ENCODE measurements around the gene SDR39U1. TPM values are rescaled to one million over a fixed set of nuclear protein-coding genes. Genes with fewer than 3 reads are reported as not detected.
"Not testable (repeated sequence)": the region's sequence is repeated elsewhere in the genome, so short reads cannot be mapped to it uniquely, and the experiment has no call there.

SDR39U1 gene
- polyA plus RNA-seq, 1 donor, result 44.4 TPM

DNA sequence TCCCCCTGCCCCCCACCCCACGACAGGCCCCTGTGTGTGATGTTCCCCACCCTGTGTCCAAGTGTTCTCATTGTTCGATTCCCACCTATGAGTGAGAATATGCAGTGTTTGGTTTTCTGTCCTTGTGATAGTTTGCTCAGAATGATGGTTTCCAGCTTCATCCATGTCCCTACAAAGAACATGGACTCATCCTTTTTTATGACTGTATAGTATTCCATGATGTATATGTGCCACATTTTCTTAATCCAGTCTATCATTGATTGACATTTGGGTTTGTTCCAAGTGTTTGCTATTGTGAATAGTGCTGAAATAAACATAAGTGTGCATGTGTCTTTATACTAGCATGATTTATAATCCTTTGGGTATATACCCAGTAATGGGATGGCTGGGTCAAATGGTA lies 27.9 kb upstream of the SDR39U1 start:
- not testable (repeated sequence) for H3K4me3 ChIP-seq (ENCODE audit: low read length); H3K4me1 ChIP-seq (ENCODE audit: control insufficient read depth, insufficient read depth, low read length); H3K27me3 ChIP-seq (ENCODE audit: control insufficient read depth, insufficient read depth, low read length); H3K9me3 ChIP-seq (ENCODE audit: control insufficient read depth, low read depth, low read length); DNase-seq; H3K36me3 ChIP-seq (ENCODE audit: control insufficient read depth, insufficient read depth, low read length); H3K27ac ChIP-seq (ENCODE audit: low read length)
- WGBS (ENCODE audit: insufficient coverage, low lambda C conversion rate), result no CpG with 5 or more reads among the region's 2 CpGs

DNA sequence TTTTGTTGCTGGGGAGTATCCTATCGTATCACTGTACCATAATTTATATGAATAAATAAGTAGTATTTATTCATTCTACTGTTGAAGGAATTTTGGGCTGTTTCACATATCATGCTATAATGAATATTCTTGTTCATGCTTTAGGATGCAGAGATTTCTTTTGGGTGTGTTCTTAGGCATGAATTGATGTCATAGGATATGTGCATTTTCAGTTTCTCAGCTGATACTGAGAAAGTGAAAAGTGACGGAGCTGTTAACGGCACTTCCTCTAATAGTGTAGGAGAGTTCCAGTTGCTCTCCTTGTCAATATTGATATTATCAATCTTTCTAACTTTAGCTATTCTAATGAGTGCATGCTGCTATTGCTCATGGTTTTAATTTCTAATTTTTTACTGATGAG lies 23.2 kb upstream of the SDR39U1 start:
- no CpG with 5 or more reads among the region's 3 CpGs for whole genome bisulfite sequencing (ENCODE audit: insufficient coverage, low lambda C conversion rate)
- no peak for DNase-seq
- H3K9me3 ChIP-seq (ENCODE audit: control insufficient read depth, low read depth, low read length), result no peaks in the 10 kb centered on the region

DNA sequence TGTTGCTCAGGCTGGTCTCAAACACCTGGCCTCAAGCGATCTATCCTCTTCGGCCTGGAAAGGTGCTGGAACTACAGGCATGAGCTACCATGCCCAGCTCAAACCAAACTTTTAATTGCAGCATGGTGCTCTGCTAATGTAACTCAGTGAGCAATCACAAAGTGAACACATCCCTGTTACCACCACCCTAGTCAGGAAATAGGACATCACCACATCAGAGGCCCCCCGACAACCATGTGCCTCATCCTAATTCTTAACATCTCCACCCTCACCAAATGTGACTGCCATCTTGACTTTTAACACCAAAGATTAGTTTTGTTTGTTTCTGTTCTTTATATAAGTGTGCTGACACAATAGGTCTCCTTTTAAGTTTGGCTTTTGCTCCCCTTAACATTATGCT lies 22.8 kb upstream of the SDR39U1 start:
- WGBS (ENCODE audit: insufficient coverage, low lambda C conversion rate), result 80% methylated on average over 1 of the region's 3 CpGs
- no peaks in the 10 kb centered on the region for H3K36me3 ChIP-seq (ENCODE audit: control insufficient read depth, insufficient read depth, low read length)
- DNase-seq, result no peak
- no peaks in the 10 kb centered on the region for H3K27me3 ChIP-seq (ENCODE audit: control insufficient read depth, insufficient read depth, low read length)
- H3K4me1 ChIP-seq (ENCODE audit: control insufficient read depth, insufficient read depth, low read length), result no peaks in the 10 kb centered on the region
- no peak overlapping the region for H3K4me3 ChIP-seq (ENCODE audit: low read length)
- H3K27ac ChIP-seq (ENCODE audit: low read length), result no peak overlapping the region
- H3K9me3 ChIP-seq (ENCODE audit: control insufficient read depth, low read depth, low read length), result no peaks in the 10 kb centered on the region

More for the DNA sequence above, 23.2 kb upstream of the SDR39U1 start:
- Histone ChIP-seq H3K4me3 (ENCODE audit: low read length) (no peak overlapping the region), H3K4me1 (ENCODE audit: control insufficient read depth, insufficient read depth, low read length) (no peaks in the 10 kb centered on the region), H3K27ac (ENCODE audit: low read length) (no peak overlapping the region), H3K36me3 (ENCODE audit: control insufficient read depth, insufficient read depth, low read length) (no peaks in the 10 kb centered on the region), H3K27me3 (ENCODE audit: control insufficient read depth, insufficient read depth, low read length) (no peaks in the 10 kb centered on the region)

DNA sequence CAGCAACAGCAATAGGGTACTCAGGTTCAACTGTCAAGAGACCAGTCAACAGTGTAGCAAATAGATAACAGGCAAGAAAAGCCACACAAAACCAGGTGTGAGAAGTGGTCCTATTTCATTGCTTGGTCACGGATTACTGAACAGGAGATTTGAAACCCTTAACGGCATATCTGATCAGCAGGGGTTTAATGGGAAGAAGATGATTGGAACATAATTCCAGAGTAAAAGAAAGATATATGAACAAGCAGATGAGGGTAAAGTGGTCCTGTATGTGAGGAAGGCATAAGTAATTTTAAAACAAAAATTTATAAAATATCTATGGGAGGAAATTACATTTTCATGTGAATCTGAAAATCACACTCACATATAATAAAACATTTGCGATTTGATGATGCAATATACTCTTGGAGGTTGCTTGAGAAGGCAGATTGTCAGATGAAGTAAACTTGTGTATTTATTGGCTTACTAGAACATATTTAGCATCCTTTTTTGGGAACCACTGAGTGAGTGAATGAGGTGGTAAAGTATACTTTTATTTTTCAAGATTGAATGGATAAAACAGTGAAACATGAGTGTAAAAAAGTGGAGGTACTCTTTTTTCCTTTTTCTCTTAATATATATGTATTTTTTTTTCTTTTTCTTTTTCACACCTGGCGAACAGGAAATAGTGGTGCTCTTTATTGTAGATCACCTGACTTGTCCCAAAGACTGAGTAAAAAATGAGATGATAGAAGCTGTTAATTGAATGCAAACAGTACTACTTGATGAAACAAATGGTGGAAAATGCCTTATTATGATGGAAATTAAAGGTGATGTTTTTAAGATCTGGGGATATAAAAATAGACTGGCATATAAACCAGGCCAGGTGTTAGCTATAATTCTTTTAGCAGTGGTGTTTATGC lies 21.6 kb upstream of the SDR39U1 start:
- H3K36me3 ChIP-seq (ENCODE audit: control insufficient read depth, insufficient read depth, low read length), result no peaks in the 10 kb centered on the region
- WGBS (ENCODE audit: insufficient coverage, low lambda C conversion rate), result 100% methylated on average over 3 of the region's 4 CpGs
- no peaks in the 10 kb centered on the region for H3K4me1 ChIP-seq (ENCODE audit: control insufficient read depth, insufficient read depth, low read length)
- H3K4me3 ChIP-seq (ENCODE audit: low read length), result no peak overlapping the region
- no peak for DNase-seq
- H3K27ac ChIP-seq (ENCODE audit: low read length), result no peak overlapping the region
- H3K9me3 ChIP-seq (ENCODE audit: control insufficient read depth, low read depth, low read length), result no peaks in the 10 kb centered on the region
- no peaks in the 10 kb centered on the region for H3K27me3 ChIP-seq (ENCODE audit: control insufficient read depth, insufficient read depth, low read length)

DNA sequence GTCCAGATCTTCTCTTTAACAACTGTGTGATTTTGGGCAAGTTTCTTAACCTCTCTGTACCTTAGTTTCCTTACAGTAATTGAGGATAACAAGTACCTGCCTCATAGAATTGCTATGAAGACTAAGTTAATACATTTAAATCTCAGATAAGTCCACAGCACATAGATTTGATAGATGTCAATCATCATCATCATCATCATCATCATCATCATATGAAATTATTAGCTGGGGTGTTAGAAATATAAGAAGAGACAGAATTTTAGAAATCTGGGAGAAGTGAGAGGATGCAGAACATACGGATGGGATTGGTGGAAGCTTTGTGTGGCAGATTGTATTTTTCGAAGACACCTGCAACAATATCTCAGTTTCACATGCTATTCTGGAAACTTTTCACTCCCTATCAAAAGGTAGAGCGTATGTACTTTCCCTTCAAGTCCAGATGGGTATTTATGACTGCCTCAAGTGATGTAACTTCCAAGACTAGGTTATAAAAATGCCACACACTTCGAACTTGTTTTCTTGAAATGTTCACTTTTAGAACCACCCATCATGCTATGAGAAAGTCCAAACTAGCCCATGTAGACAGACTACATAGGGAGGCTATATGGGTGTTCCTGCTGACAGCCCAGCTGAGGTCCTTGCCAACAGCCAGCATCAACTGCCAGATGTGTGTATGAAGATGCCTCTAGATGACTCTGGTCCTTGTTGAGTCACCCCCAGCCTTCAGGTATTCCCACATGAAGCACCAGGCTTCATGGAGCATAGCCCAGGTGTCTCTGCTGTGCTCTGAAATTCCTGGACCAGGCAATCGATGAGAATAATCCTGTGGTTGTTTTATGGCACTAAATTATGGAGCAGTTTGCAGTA lies 20.7 kb upstream of the SDR39U1 start:
- no peaks in the 10 kb centered on the region for H3K9me3 ChIP-seq (ENCODE audit: control insufficient read depth, low read depth, low read length)
- WGBS (ENCODE audit: insufficient coverage, low lambda C conversion rate), result 60% methylated on average over 1 of the region's 5 CpGs
- DNase-seq, result no peak

DNA sequence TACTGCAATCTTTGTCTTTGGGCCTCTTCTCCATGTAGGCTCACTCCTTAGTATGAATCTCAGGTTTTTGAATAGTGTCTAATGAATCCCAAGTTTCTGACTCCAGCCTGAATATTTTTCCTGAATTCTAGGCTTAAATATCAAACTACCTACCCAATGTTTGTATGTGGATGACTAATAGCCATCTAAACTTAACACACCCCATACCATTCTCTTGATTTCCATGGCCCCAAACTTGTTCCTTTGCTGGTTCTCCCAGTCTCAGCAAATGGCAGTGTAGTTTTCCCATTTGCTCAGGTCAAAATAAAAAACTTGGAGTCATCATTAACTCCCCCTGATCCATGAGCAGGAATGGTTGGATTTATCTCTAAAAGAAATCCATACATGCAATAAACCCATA lies 18.8 kb upstream of the SDR39U1 start:
- no peaks in the 10 kb centered on the region for H3K27me3 ChIP-seq (ENCODE audit: control insufficient read depth, insufficient read depth, low read length)
- no peak for DNase-seq
- H3K36me3 ChIP-seq (ENCODE audit: control insufficient read depth, insufficient read depth, low read length), result no peaks in the 10 kb centered on the region
- no peaks in the 10 kb centered on the region for H3K9me3 ChIP-seq (ENCODE audit: control insufficient read depth, low read depth, low read length)
- no peaks in the 10 kb centered on the region for H3K4me1 ChIP-seq (ENCODE audit: control insufficient read depth, insufficient read depth, low read length)
- H3K4me3 ChIP-seq (ENCODE audit: low read length), result no peak overlapping the region
- H3K27ac ChIP-seq (ENCODE audit: low read length), result no peak overlapping the region

More for the DNA sequence above, 20.7 kb upstream of the SDR39U1 start:
- H3K36me3 ChIP-seq (ENCODE audit: control insufficient read depth, insufficient read depth, low read length), result no peaks in the 10 kb centered on the region
- no peak overlapping the region for H3K4me3 ChIP-seq (ENCODE audit: low read length)
- H3K27ac ChIP-seq (ENCODE audit: low read length), result no peak overlapping the region
- no peaks in the 10 kb centered on the region for H3K27me3 ChIP-seq (ENCODE audit: control insufficient read depth, insufficient read depth, low read length)
- no peaks in the 10 kb centered on the region for H3K4me1 ChIP-seq (ENCODE audit: control insufficient read depth, insufficient read depth, low read length)

DNA sequence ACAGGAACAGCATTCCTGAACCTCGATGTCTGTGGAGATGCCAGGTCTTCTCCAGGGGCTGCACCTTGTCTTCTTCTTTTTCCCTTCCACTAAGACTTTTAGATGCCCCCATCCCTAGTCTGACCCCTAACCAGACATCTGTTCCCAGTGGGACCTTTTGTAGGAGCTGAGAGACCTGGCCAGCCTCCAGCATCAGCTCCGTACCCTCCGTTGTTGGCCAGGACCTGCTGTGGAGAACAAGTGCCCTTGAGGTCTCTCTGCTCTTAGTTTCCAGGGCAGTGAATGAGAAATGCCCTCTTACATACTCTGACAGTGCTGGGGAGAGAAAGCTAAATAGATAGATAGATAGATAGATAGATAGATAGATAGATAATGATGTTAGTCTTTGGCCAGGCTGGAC lies 16.8 kb upstream of the SDR39U1 start:
- Histone ChIP-seq H3K9me3 (ENCODE audit: control insufficient read depth, low read depth, low read length) (peaks cover 3% of the 10 kb centered on the region), H3K27ac (ENCODE audit: low read length) (no peak overlapping the region), H3K4me3 (ENCODE audit: low read length) (no peak overlapping the region), H3K36me3 (ENCODE audit: control insufficient read depth, insufficient read depth, low read length) (no peaks in the 10 kb centered on the region), H3K27me3 (ENCODE audit: control insufficient read depth, insufficient read depth, low read length) (no peaks in the 10 kb centered on the region), H3K4me1 (ENCODE audit: control insufficient read depth, insufficient read depth, low read length) (no peaks in the 10 kb centered on the region)
- no peak for DNase-seq
- no CpG with 5 or more reads among the region's 3 CpGs for WGBS (ENCODE audit: insufficient coverage, low lambda C conversion rate)

DNA sequence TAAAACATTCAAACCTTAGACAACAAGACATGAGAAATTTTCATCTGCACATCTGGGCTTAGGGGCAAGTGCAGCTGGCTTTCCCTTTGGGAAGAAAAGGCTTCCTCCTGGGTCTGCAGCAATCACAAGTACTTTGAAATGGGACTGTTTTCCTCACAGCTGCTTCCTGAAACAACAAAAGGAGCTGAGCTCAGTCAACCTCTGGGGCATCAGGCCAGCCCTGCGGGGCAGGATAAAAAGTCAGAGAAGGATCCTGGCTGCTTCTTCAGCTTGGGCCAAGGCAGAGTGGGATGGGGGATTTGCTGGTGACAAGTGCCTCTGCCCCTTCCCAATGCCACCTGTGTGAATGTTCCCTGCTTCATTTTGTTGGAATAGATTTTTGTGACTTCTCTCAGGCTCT lies 16.2 kb upstream of the SDR39U1 start:
- no CpG with 5 or more reads among the region's 1 CpG for WGBS (ENCODE audit: insufficient coverage, low lambda C conversion rate)

DNA sequence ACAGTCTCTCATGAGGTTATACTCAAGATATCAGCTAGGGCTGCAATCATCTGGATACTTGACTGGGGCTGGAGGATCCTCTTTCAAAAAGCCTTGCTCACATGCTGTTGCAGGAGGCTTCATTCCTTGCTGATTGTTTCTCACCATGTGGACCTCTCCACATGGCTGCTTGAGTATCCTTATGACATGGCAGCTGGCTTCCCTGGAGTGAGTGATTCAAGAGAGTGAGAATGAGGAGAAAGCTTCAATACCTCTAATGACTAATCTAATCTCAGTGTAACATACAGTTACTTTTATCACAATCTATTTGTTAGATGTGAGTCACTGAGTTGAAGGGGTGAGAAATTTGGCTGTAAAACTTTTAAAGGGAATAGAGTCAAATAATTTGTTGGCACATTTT lies 14.4 kb upstream of the SDR39U1 start:
- H3K9me3 ChIP-seq (ENCODE audit: control insufficient read depth, low read depth, low read length), result peaks cover 3% of the 10 kb centered on the region
- no peak for DNase-seq
- no peak overlapping the region for H3K27ac ChIP-seq (ENCODE audit: low read length)
- H3K27me3 ChIP-seq (ENCODE audit: control insufficient read depth, insufficient read depth, low read length), result no peaks in the 10 kb centered on the region
- H3K4me1 ChIP-seq (ENCODE audit: control insufficient read depth, insufficient read depth, low read length), result no peaks in the 10 kb centered on the region
- H3K36me3 ChIP-seq (ENCODE audit: control insufficient read depth, insufficient read depth, low read length), result no peaks in the 10 kb centered on the region
- H3K4me3 ChIP-seq (ENCODE audit: low read length), result no peak overlapping the region

More for the DNA sequence above, 16.2 kb upstream of the SDR39U1 start:
- no peaks in the 10 kb centered on the region for H3K36me3 ChIP-seq (ENCODE audit: control insufficient read depth, insufficient read depth, low read length)
- H3K4me3 ChIP-seq (ENCODE audit: low read length), result no peak overlapping the region
- H3K27me3 ChIP-seq (ENCODE audit: control insufficient read depth, insufficient read depth, low read length), result no peaks in the 10 kb centered on the region
- H3K27ac ChIP-seq (ENCODE audit: low read length), result no peak overlapping the region
- peaks cover 3% of the 10 kb centered on the region for H3K9me3 ChIP-seq (ENCODE audit: control insufficient read depth, low read depth, low read length)
- H3K4me1 ChIP-seq (ENCODE audit: control insufficient read depth, insufficient read depth, low read length), result no peaks in the 10 kb centered on the region
- DNase-seq, result no peak

DNA sequence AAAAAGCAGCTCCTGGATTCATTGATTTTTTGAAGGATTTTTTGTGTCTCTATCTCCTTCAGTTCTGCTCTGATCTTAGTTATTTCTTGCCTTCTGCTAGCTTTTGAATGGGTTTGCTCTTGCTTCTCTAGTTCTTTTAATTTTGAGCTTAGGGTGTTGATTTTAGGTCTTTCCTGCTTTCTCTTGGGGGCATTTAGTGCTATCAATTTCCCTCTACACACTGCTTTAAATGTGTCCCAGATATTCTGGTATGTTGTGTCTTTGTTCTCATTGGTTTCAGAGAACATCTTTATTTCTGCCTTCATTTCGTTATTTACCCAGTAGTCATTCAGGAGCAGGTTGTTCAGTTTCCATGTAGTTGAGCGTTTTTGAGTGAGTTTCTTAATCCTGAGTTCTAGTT lies 8.3 kb upstream of the SDR39U1 start:
- no CpG with 5 or more reads among the region's 2 CpGs for WGBS (ENCODE audit: insufficient coverage, low lambda C conversion rate)
- not testable (repeated sequence) for DNase-seq; H3K36me3 ChIP-seq (ENCODE audit: control insufficient read depth, insufficient read depth, low read length); H3K4me3 ChIP-seq (ENCODE audit: low read length); H3K4me1 ChIP-seq (ENCODE audit: control insufficient read depth, insufficient read depth, low read length); H3K27me3 ChIP-seq (ENCODE audit: control insufficient read depth, insufficient read depth, low read length); H3K27ac ChIP-seq (ENCODE audit: low read length); H3K9me3 ChIP-seq (ENCODE audit: control insufficient read depth, low read depth, low read length)

Measured in large intestine (tissue), 3 donors.